Measurements from ENCODE around the gene TBC1D5.
A peak's percentile ranks its signal among the peaks of the same experiment; 100 is the strongest.

TBC1D5 gene

DNA sequence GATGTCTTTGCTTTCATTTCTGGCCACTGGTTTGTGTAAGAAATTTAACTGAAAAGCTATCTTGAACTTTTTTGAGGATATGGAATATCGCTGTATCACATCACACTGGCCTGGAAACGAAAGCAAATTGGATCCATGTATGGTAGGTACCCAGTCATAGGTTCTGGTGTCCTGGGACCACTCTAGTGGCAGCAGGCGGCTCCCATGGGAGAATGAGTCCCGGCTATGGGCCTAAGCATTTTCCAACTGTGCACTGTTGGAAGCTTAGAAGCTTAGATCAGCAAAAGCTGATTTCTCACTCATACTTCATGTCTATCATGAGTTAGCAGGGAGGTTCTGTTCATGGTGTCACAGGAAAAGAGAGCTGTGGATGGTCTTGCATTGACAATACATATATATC is 534.5 kb downstream of the TBC1D5 start:
- TF ChIP-seq, protein P1, sequence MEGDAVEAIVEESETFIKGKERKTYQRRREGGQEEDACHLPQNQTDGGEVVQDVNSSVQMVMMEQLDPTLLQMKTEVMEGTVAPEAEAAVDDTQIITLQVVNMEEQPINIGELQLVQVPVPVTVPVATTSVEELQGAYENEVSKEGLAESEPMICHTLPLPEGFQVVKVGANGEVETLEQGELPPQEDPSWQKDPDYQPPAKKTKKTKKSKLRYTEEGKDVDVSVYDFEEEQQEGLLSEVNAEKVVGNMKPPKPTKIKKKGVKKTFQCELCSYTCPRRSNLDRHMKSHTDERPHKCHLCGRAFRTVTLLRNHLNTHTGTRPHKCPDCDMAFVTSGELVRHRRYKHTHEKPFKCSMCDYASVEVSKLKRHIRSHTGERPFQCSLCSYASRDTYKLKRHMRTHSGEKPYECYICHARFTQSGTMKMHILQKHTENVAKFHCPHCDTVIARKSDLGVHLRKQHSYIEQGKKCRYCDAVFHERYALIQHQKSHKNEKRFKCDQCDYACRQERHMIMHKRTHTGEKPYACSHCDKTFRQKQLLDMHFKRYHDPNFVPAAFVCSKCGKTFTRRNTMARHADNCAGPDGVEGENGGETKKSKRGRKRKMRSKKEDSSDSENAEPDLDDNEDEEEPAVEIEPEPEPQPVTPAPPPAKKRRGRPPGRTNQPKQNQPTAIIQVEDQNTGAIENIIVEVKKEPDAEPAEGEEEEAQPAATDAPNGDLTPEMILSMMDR (IDR thresholded peaks at IDR 0.05; ENCODE audit: low read depth, low read length, missing control alignments): no peak
- no peak for DNase-seq (ENCODE audit: low read depth)
- H3K4me3 ChIP-seq (ENCODE audit: low read depth, low read length): no peak overlapping the region

DNA sequence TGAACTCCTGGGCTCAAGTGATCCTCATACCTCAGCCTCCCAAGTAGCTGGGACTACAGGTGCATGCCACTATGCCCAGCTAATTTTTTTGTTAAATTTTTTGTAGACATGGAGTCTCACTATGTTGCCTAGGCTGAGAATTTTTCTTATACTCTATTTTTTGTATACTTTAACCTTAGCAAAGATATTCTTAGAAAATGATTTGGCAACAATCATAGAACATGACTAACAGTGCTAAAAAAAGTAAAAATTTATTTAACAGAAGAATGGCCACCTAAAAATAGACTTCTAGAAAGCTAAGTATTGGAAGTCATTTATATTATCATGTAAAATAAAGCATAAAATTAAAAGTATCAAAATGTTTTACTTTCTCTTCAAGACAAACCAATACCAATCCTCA is 535.4 kb downstream of the TBC1D5 start:
- TF ChIP-seq, protein P1 (IDR thresholded peaks at IDR 0.05; ENCODE audit: low read depth, low read length, missing control alignments): no peak
- DNase-seq (ENCODE audit: low read depth): no peak
- H3K4me3 ChIP-seq (ENCODE audit: low read depth, low read length): no peak overlapping the region

DNA sequence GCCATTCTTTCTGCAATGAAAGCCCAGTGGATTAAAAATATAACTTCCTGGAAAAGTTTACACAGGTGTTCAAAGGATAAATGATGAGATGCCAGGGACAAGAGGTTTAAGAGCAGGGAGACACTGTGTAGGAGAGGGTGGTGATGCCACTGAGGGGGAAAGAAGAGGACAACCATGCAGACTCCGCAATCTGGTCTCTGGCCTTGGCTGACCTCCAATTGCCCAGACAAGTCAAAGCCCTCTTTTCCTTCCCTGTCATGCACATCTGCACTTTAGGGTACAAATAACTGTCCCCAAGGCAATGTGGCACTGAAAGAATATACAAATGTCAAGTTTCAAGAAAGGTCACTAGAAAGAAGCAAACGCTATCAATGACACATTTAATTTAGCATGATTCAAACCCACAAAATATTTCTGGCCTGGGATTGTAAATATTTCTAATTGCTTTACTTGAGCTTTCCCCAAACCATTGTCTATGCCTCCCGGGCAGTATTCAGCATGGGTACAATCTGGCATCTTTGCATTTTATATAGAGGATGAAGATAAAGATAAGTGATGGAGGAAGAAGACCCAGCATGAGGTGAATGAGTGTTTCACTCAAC is 538.3 kb downstream of the TBC1D5 start:
- TF ChIP-seq, protein P1 (IDR thresholded peaks at IDR 0.05; ENCODE audit: low read depth, low read length, missing control alignments): no peak
- H3K4me3 ChIP-seq (ENCODE audit: low read depth, low read length): no peak overlapping the region
- DNase-seq (ENCODE audit: low read depth): no peak

DNA sequence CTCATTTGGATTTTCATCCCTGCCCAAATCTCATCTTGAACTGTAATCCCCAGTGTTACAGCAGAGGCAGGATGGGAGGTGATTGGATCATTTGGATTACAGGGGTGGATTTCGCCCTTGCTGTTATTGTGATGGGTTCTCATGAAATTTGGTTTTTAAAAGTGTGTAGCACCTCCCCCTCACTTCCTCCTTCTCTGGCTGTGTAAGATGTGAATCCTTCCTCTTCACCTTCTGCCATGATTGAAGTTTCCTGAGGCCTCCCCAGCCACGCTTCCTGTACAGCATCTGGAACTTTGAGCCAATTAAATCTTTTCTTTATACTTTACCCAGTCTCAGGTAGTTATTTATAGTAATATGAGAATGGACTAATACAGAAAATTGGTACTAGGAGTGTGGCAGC is 540.9 kb downstream of the TBC1D5 start:
- TF ChIP-seq, protein P1 (IDR thresholded peaks at IDR 0.05; ENCODE audit: low read depth, low read length, missing control alignments): no peak
- no peak overlapping the region for H3K4me3 ChIP-seq (ENCODE audit: low read depth, low read length)
- DNase-seq (ENCODE audit: low read depth): no peak

DNA sequence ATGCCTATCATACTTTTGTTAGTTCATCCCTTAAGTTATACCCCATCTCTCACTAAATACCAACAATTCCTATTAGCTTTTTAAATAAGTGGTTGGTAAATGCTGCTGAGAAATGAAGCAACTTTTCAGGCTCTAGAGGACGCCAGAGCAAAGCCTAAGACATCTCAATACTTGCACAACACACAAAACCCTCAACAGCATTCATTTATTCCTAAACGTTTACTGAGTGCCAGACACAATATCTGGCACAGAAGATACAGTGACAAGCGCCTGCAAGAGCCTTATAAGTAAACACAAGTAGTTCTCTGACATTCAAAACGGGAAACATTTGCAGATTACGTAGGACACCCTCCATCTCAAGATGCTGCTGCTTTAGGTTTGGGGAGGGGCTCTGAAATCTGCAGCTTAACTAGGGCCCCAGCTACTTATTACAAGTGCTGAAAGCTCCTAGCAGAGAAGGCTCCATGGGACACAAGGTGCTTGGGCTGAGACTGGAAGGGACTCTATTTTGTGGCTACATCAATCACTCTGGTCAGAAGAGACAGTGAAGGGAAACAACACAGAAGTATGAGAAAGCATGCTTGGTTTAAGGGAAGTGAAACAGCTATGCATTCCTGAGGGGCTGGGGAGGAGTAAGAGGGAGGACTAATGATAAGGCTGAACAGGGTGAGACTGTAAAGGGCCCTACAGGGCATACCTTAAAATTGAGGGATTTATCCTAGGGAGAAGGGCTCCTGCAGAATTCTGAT is 546.4 kb downstream of the TBC1D5 start:
- no peak overlapping the region for H3K4me3 ChIP-seq (ENCODE audit: low read depth, low read length)
- TF ChIP-seq, protein P1 (IDR thresholded peaks at IDR 0.05; ENCODE audit: low read depth, low read length, missing control alignments): peak; percentile 26

DNA sequence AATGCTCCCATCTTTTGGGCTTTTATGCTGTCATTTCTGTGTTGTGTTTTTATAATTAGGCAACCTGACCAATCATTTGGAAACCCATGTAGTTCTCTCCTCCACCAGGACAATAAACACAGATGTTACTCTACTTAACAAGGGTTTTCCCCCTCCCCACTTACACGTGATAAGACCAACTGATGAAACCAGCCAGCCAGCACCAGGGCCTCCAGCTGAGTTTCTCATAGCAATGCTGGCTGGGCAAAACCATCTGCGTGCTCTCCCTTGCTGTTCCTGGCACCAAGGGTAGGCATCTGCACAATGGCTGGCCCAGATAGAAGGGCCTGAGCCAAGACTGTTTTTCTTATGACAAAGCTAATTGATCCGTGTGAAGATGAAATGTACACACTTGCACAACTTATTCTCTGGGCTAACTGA is 547.2 kb downstream of the TBC1D5 start:
- H3K4me3 ChIP-seq (ENCODE audit: low read depth, low read length): no peak overlapping the region
- TF ChIP-seq, protein P1 (IDR thresholded peaks at IDR 0.05; ENCODE audit: low read depth, low read length, missing control alignments): no peak

More for the DNA sequence above, 546.4 kb downstream of the TBC1D5 start:
- peak; percentile 50 for DNase-seq (ENCODE audit: low read depth)

More for the DNA sequence above, 547.2 kb downstream of the TBC1D5 start:
- DNase-seq (ENCODE audit: low read depth): peak; percentile 72

Data from GM12864 (cell line).